Measurements from ENCODE around the gene RAB31. TPM values are rescaled to one million over a fixed set of nuclear protein-coding genes. Genes with fewer than 3 reads are reported as not detected.
A peak's percentile ranks its signal among the peaks of the same experiment; 100 is the strongest.

The RAB31 gene
- total RNA-seq, 1 experiment from 2014 or later = 2.3 TPM

DNA sequence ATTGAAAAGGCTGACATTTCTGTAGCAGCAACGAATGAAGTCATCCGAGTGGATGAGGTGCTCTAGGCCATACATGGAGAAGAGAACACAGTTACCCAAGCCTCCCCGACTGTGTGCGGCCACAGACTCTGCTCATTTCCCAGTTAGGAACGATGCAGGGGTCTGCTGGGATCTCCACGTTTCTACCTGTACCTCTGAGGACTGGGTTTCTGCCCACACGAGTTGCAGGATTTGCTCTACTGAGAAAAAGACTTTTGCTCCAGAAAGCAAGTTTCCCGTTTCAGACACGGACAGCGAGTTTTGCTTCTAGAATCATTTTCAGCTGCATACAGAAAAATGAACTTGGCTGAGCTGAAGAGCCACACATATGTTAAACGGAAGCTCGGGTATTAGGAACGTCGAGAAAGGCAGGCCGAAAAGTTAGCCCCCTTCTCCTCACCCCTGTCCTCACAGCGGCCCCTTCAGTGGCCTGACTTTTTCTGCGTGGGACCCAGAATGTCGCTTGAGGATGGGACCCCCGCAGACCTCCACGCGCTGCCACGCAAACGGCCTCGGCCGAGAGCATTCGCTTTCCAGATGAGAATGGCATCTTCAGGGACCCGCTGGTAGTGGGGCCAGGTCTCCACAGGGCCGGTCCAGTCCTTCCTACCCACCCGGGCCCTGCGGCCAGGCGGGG, 582 bp upstream of the RAB31 start:
- no TSS peak for BruUV-seq (replicated peaks)

DNA sequence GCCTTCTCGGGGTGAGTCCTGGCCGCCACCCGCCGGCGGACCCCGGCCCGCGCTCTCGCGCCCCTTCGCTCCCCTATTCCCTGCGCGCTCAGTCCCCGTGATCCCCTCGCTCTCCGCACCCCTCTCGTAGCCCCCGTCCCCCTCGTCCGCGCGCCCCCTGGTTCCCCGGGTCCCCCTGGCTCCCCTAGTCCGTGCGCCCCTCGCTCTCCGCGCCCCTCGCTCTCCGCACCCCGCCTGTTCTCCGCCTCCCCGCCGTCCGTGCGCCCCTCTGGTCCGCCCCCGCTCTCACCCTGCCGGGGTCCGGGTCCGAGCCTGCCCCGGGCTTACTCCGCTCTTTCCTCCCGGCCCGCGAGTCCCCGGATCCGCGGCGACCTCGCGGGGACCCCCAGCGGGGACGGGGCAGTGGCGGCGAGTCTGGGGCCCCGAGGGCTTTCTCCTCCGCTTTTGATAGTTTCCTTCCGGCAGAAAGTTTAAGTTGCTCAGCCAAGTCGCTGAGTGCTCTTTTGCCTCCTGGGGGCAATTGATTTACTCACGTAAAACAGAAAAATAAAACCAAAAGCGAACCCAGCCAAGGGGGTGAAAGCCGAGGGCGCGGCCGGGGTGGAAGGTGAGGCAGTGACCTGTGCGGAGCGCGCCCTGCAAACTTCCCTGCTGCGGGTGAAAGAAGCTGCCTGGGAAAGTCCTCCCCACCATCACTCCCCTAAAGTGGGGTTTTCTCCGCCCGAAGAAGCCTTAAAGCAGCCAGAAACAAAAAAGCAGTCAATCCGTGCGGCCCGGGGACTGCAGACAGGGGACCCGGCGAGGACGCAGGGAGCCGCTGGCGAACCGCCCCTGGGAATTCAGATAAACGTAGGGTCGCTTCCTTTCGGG, 568 bp downstream of the RAB31 start:
- TF ChIP-seq, protein P1, sequence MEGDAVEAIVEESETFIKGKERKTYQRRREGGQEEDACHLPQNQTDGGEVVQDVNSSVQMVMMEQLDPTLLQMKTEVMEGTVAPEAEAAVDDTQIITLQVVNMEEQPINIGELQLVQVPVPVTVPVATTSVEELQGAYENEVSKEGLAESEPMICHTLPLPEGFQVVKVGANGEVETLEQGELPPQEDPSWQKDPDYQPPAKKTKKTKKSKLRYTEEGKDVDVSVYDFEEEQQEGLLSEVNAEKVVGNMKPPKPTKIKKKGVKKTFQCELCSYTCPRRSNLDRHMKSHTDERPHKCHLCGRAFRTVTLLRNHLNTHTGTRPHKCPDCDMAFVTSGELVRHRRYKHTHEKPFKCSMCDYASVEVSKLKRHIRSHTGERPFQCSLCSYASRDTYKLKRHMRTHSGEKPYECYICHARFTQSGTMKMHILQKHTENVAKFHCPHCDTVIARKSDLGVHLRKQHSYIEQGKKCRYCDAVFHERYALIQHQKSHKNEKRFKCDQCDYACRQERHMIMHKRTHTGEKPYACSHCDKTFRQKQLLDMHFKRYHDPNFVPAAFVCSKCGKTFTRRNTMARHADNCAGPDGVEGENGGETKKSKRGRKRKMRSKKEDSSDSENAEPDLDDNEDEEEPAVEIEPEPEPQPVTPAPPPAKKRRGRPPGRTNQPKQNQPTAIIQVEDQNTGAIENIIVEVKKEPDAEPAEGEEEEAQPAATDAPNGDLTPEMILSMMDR (IDR thresholded peaks at IDR 0.05; ENCODE audit: unreplicated experiment) = no peak
- intact Hi-C loops (cut with micrococcal nuclease; ENCODE audit: unreplicated experiment) = no loop called here
- BruUV-seq (replicated peaks) = no TSS peak
- no peak overlapping the region for H3K27ac Mint-ChIP-seq (ENCODE audit: unreplicated experiment)
- H3K27me3 Mint-ChIP-seq (ENCODE audit: unreplicated experiment) = peaks cover 93% of the 10 kb centered on the region
- peak overlapping the region; percentile 71 for H3K4me3 Mint-ChIP-seq (ENCODE audit: low read depth, unreplicated experiment)
- CTCF ChIA-PET = no interaction called here
- H3K9me3 Mint-ChIP-seq (ENCODE audit: low read depth, unreplicated experiment) = no peaks in the 10 kb centered on the region
- peaks cover 5% of the 10 kb centered on the region for H3K36me3 Mint-ChIP-seq (ENCODE audit: insufficient read depth, unreplicated experiment)
- H3K4me1 Mint-ChIP-seq (ENCODE audit: low read depth, unreplicated experiment) = peaks cover 11% of the 10 kb centered on the region
- DNase-seq = no peak

More for the DNA sequence above, 582 bp upstream of the RAB31 start:
- Mint-ChIP-seq H3K4me1 (ENCODE audit: low read depth, unreplicated experiment) (peaks cover 8% of the 10 kb centered on the region), H3K9me3 (ENCODE audit: low read depth, unreplicated experiment) (no peaks in the 10 kb centered on the region), H3K4me3 (ENCODE audit: low read depth, unreplicated experiment) (peak overlapping the region; percentile 22), H3K27ac (ENCODE audit: unreplicated experiment) (no peak overlapping the region), H3K36me3 (ENCODE audit: insufficient read depth, unreplicated experiment) (peaks cover 5% of the 10 kb centered on the region), H3K27me3 (ENCODE audit: unreplicated experiment) (peaks cover 87% of the 10 kb centered on the region)
- no peak for DNase-seq
- TF ChIP-seq, protein P1 (IDR thresholded peaks at IDR 0.05; ENCODE audit: unreplicated experiment) = no peak
- intact Hi-C loops (cut with micrococcal nuclease; ENCODE audit: unreplicated experiment) = no loop called here
- CTCF ChIA-PET = no interaction called here

DNA sequence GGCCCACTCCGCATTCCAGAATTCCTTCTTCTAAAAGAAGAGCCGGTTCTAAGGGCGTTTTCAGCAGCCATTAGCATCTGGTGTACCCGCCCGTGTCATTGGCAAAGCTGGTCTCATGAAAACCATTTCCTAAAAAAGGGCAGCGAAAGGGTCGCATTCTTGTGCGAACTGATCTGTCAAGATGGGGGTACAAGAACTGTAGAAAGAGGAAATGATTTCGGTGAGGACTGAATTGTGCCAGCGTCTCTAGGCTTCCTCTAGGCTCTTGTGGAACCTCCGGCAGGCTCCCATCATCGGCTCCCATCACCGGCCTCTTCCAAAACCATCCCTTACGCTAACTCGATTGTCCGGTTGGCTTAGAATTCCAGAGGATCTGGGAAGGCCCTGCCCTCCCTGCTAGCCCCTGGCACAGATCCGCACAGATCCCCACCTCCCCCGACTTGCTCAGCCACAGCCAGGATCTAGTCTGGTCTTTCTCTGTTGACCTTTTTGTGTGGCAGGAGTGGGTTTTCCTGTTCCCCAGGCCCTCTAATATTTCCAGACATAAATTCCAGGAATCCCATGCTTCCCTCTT, 1.3 kb downstream of the RAB31 start:
- no peak overlapping the region for H3K27ac Mint-ChIP-seq (ENCODE audit: unreplicated experiment)
- no peaks in the 10 kb centered on the region for H3K9me3 Mint-ChIP-seq (ENCODE audit: low read depth, unreplicated experiment)
- H3K36me3 Mint-ChIP-seq (ENCODE audit: insufficient read depth, unreplicated experiment) = peaks cover 5% of the 10 kb centered on the region
- DNase-seq = no peak
- H3K4me3 Mint-ChIP-seq (ENCODE audit: low read depth, unreplicated experiment) = peak overlapping the region; percentile 71
- CTCF ChIA-PET = no interaction called here
- BruUV-seq (replicated peaks) = no TSS peak
- peaks cover 93% of the 10 kb centered on the region for H3K27me3 Mint-ChIP-seq (ENCODE audit: unreplicated experiment)
- intact Hi-C loops (cut with micrococcal nuclease; ENCODE audit: unreplicated experiment) = no loop called here
- peaks cover 11% of the 10 kb centered on the region for H3K4me1 Mint-ChIP-seq (ENCODE audit: low read depth, unreplicated experiment)
- TF ChIP-seq, protein P1 (IDR thresholded peaks at IDR 0.05; ENCODE audit: unreplicated experiment) = no peak

DNA sequence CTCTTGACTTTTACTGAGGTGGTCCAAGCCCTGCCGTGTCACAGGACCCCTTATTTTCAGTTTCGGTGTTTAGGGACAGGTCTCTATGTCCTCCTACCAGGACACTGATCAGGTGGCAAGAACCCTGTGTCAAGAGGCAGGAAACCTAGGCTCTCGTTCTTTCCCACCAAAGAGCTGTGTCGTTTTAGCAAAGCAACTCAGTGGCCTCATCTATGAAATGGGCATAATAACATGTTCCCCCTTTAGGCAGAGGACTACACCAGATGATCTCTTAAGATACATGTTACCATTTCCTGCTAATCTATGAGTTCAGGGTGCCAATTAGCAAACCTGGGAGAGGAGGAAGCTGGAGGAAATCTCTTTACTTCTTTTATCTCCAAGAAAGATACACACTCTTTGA, 1.9 kb downstream of the RAB31 start:
- H3K4me1 Mint-ChIP-seq (ENCODE audit: low read depth, unreplicated experiment) = peaks cover 11% of the 10 kb centered on the region
- peaks cover 93% of the 10 kb centered on the region for H3K27me3 Mint-ChIP-seq (ENCODE audit: unreplicated experiment)
- H3K9me3 Mint-ChIP-seq (ENCODE audit: low read depth, unreplicated experiment) = no peaks in the 10 kb centered on the region
- CTCF ChIA-PET = no interaction called here
- intact Hi-C loops (cut with micrococcal nuclease; ENCODE audit: unreplicated experiment) = no loop called here
- no peak for DNase-seq
- BruUV-seq (replicated peaks) = TSS peak; percentile 26
- TF ChIP-seq, protein P1 (IDR thresholded peaks at IDR 0.05; ENCODE audit: unreplicated experiment) = no peak
- no peak overlapping the region for H3K27ac Mint-ChIP-seq (ENCODE audit: unreplicated experiment)
- H3K4me3 Mint-ChIP-seq (ENCODE audit: low read depth, unreplicated experiment) = no peak overlapping the region
- H3K36me3 Mint-ChIP-seq (ENCODE audit: insufficient read depth, unreplicated experiment) = peaks cover 5% of the 10 kb centered on the region

Measured in Calu3 (cell line).